ENCODE measurements around the gene GARIN5B.

The GARIN5B gene

GRCh38 chr19:55353356-55353802 is 9.7 kb downstream of the GARIN5B start:
- TF ChIP-seq PAX5 (IDR thresholded peaks at IDR 0.05; ENCODE audit: insufficient read depth, low read length, severe bottlenecking) (no peak), POLR2AphosphoS5 (IDR thresholded peaks at IDR 0.05; ENCODE audit: low read depth, low read length) (no peak), SPI1 (IDR thresholded peaks at IDR 0.05; ENCODE audit: low read depth, low read length) (no peak), POLR2A (IDR thresholded peaks at IDR 0.05; ENCODE audit: low read depth, low read length) (no peak), TAF1 (IDR thresholded peaks at IDR 0.05; ENCODE audit: low read depth, low read length) (no peak), POU2F2 (IDR thresholded peaks at IDR 0.05; ENCODE audit: low read depth, low read length) (no peak)
- FAIRE-seq (peak; percentile 5), DNase-seq (ENCODE audit: insufficient read length, low spot score) (no peak)

GRCh38 chr19:55352549-55353145 is 10.4 kb downstream of the GARIN5B start:
- FAIRE-seq: no peak
- no peak for DNase-seq (ENCODE audit: insufficient read length, low spot score)
- TF ChIP-seq POLR2AphosphoS5 (IDR thresholded peaks at IDR 0.05; ENCODE audit: low read depth, low read length) (no peak), POLR2A (IDR thresholded peaks at IDR 0.05; ENCODE audit: low read depth, low read length) (no peak), TAF1 (IDR thresholded peaks at IDR 0.05; ENCODE audit: low read depth, low read length) (no peak), POU2F2 (IDR thresholded peaks at IDR 0.05; ENCODE audit: low read depth, low read length) (no peak), PAX5 (IDR thresholded peaks at IDR 0.05; ENCODE audit: insufficient read depth, low read length, severe bottlenecking) (no peak), SPI1 (IDR thresholded peaks at IDR 0.05; ENCODE audit: low read depth, low read length) (no peak)

GRCh38 chr19:55352040-55352439 is 11.0 kb downstream of the GARIN5B start:
- no peak for FAIRE-seq
- TF ChIP-seq POU2F2 (IDR thresholded peaks at IDR 0.05; ENCODE audit: low read depth, low read length) (no peak), POLR2AphosphoS5 (IDR thresholded peaks at IDR 0.05; ENCODE audit: low read depth, low read length) (no peak), TAF1 (IDR thresholded peaks at IDR 0.05; ENCODE audit: low read depth, low read length) (no peak), PAX5 (IDR thresholded peaks at IDR 0.05; ENCODE audit: insufficient read depth, low read length, severe bottlenecking) (no peak), SPI1 (IDR thresholded peaks at IDR 0.05; ENCODE audit: low read depth, low read length) (no peak), POLR2A (IDR thresholded peaks at IDR 0.05; ENCODE audit: low read depth, low read length) (no peak)
- no peak for DNase-seq (ENCODE audit: insufficient read length, low spot score)

GRCh38 chr19:55350620-55351315 is 12.3 kb downstream of the GARIN5B start:
- TF ChIP-seq POLR2A (IDR thresholded peaks at IDR 0.05; ENCODE audit: low read depth, low read length) (no peak), SPI1 (IDR thresholded peaks at IDR 0.05; ENCODE audit: low read depth, low read length) (no peak), PAX5 (IDR thresholded peaks at IDR 0.05; ENCODE audit: insufficient read depth, low read length, severe bottlenecking) (no peak), POLR2AphosphoS5 (IDR thresholded peaks at IDR 0.05; ENCODE audit: low read depth, low read length) (no peak), POU2F2 (IDR thresholded peaks at IDR 0.05; ENCODE audit: low read depth, low read length) (no peak), TAF1 (IDR thresholded peaks at IDR 0.05; ENCODE audit: low read depth, low read length) (no peak)
- no peak for FAIRE-seq
- no peak for DNase-seq (ENCODE audit: insufficient read length, low spot score)

GRCh38 chr19:55348317-55349034 is 14.6 kb downstream of the GARIN5B start:
- DNase-seq (ENCODE audit: insufficient read length, low spot score): no peak
- FAIRE-seq: no peak
- no peak for TF ChIP-seq POLR2A (IDR thresholded peaks at IDR 0.05; ENCODE audit: low read depth, low read length)
- TF ChIP-seq POU2F2 (IDR thresholded peaks at IDR 0.05; ENCODE audit: low read depth, low read length): no peak
- no peak for TF ChIP-seq POLR2AphosphoS5 (IDR thresholded peaks at IDR 0.05; ENCODE audit: low read depth, low read length)
- no peak for TF ChIP-seq SPI1 (IDR thresholded peaks at IDR 0.05; ENCODE audit: low read depth, low read length)
- no peak for TF ChIP-seq PAX5 (IDR thresholded peaks at IDR 0.05; ENCODE audit: insufficient read depth, low read length, severe bottlenecking)
- no peak for TF ChIP-seq TAF1 (IDR thresholded peaks at IDR 0.05; ENCODE audit: low read depth, low read length)

- DNase-seq (ENCODE audit: insufficient read length, low spot score) (no peak), FAIRE-seq (no peak)
- TF ChIP-seq SPI1 (IDR thresholded peaks at IDR 0.05; ENCODE audit: low read depth, low read length): no peak
- TF ChIP-seq POLR2AphosphoS5 (IDR thresholded peaks at IDR 0.05; ENCODE audit: low read depth, low read length): no peak
- TF ChIP-seq PAX5 (IDR thresholded peaks at IDR 0.05; ENCODE audit: insufficient read depth, low read length, severe bottlenecking): no peak
- TF ChIP-seq POLR2A (IDR thresholded peaks at IDR 0.05; ENCODE audit: low read depth, low read length): no peak
- no peak for TF ChIP-seq TAF1 (IDR thresholded peaks at IDR 0.05; ENCODE audit: low read depth, low read length)
- no peak for TF ChIP-seq POU2F2 (IDR thresholded peaks at IDR 0.05; ENCODE audit: low read depth, low read length)
These were observed 15.5 kb downstream of the GARIN5B start for GRCh38 chr19:55347442-55348009.

- TF ChIP-seq SPI1 (IDR thresholded peaks at IDR 0.05; ENCODE audit: low read depth, low read length) (no peak), POLR2AphosphoS5 (IDR thresholded peaks at IDR 0.05; ENCODE audit: low read depth, low read length) (no peak), PAX5 (IDR thresholded peaks at IDR 0.05; ENCODE audit: insufficient read depth, low read length, severe bottlenecking) (no peak), TAF1 (IDR thresholded peaks at IDR 0.05; ENCODE audit: low read depth, low read length) (no peak), POU2F2 (IDR thresholded peaks at IDR 0.05; ENCODE audit: low read depth, low read length) (no peak), POLR2A (IDR thresholded peaks at IDR 0.05; ENCODE audit: low read depth, low read length) (no peak)
- no peak for DNase-seq (ENCODE audit: insufficient read length, low spot score)
- no peak for FAIRE-seq
These were observed 16.2 kb downstream of the GARIN5B start for GRCh38 chr19:55346725-55347441.
